K562 (cell line): ENCODE results near the gene TMEM11. TPM values are rescaled to one million over a fixed set of nuclear protein-coding genes. Genes with fewer than 3 reads are reported as not detected.

Experiments used
- ADNP ChIP-seq: fragments of 200-800 bp; sonication (Bioruptor generic); IDR thresholded peaks from 2 replicates; pipeline ENCODE4 v1.6.1; 2016; ENCODE audit warnings: missing genetic modification characterization, missing compliant biosample characterization
- CBFA2T3 ChIP-seq: fragments of 450-650 bp; IDR thresholded peaks from 2 replicates; pipeline ENCODE4 v1.6.1; 2017
- CCNT2 ChIP-seq: IDR thresholded peaks from 2 replicates; pipeline ENCODE4 v1.6.1; 2011; ENCODE audit warnings: borderline replicate concordance, low read depth, mild to moderate bottlenecking, moderate library complexity, mixed read lengths, low read length; ENCODE audit not compliant: insufficient read length; ENCODE audit errors: extremely low read depth
- E2F6 ChIP-seq, 2 experiments: IDR thresholded peaks; 2 replicates each; pipeline ENCODE4 v1.6.1; 2011; ENCODE audit warnings: borderline replicate concordance in 1 of 2, control low read depth in 1 of 2, low read depth in 1 of 2, low read length in 1 of 2, mild to moderate bottlenecking in 1 of 2, mixed read lengths in 1 of 2, moderate library complexity in 1 of 2; ENCODE audit not compliant: insufficient read depth in 1 of 2, insufficient read length in 1 of 2, poor library complexity in 1 of 2, severe bottlenecking in 1 of 2; ENCODE audit errors: extremely low read depth in 1 of 2
- HDAC8 ChIP-seq: fragments of 450-650 bp; IDR thresholded peaks from 2 replicates; pipeline ENCODE4 v1.6.1; 2016; ENCODE audit warnings: mild to moderate bottlenecking, missing genetic modification characterization, moderate library complexity, missing compliant biosample characterization
- JUN ChIP-seq, 2 experiments: sonication (generic) in 1 of 2; formaldehyde crosslinking in 1 of 2; IDR thresholded peaks; 2 replicates each; pipeline versions ENCODE4 v1.6.1 to v1.8.0; 2012 to 2022; ENCODE audit warnings: borderline replicate concordance in 2 of 2, mild to moderate bottlenecking in 2 of 2, improper control_type of control experiment in 1 of 2, low read depth in 1 of 2, low read length in 1 of 2, missing genetic modification reagents in 1 of 2
- MTF1 ChIP-seq: fragments of 250-450 bp; sonication (Bioruptor Pico); IDR thresholded peaks from 2 replicates; pipeline ENCODE4 v1.9.0; 2021; ENCODE audit warnings: moderate library complexity, mild to moderate bottlenecking, inconsistent platforms, borderline replicate concordance
- NCOR1 ChIP-seq: fragments of 450-650 bp; IDR thresholded peaks from 2 replicates; pipeline ENCODE4 v1.6.1; 2016; ENCODE audit warnings: mild to moderate bottlenecking, moderate library complexity
- PHF21A ChIP-seq: fragments of 450-650 bp; IDR thresholded peaks from 2 replicates; pipeline ENCODE4 v1.6.1; 2017; ENCODE audit warnings: low read depth, borderline replicate concordance
- RCOR1 ChIP-seq, 2 experiments: IDR thresholded peaks; 2 replicates each; pipeline ENCODE4 v1.6.1; 2012; ENCODE audit warnings: low read depth in 2 of 2, low read length in 2 of 2, borderline replicate concordance in 1 of 2, improper control_type of control experiment in 1 of 2
- XRCC4 ChIP-seq: IDR thresholded peaks from one replicate; pipeline ENCODE4 v1.6.1; 2011; ENCODE audit not compliant: insufficient read depth, insufficient read length; ENCODE audit errors: extremely low read depth
- ZC3H11A ChIP-seq: IDR thresholded peaks from 2 replicates; pipeline ENCODE4 v1.6.1; 2012; ENCODE audit warnings: low read depth, low read length, improper control_type of control experiment
- ZNF133 ChIP-seq: fragments of 250-450 bp; sonication (Bioruptor Pico); IDR thresholded peaks from 2 replicates; pipeline ENCODE4 v1.4.0; 2020; ENCODE audit warnings: mild to moderate bottlenecking
- ZNF23 ChIP-seq: fragments of 250-450 bp; sonication (Bioruptor Pico); IDR thresholded peaks from 2 replicates; pipeline ENCODE4 v1.4.0; 2020; ENCODE audit warnings: mild to moderate bottlenecking
- ZNF583 ChIP-seq: fragments of 250-450 bp; sonication (Bioruptor Pico); IDR thresholded peaks from 2 replicates; pipeline ENCODE4 v1.4.0; 2020
- polyA plus RNA-seq, 8 experiments: library from polyadenylated mRNA; depleted of rRNA in 4 of 8; stranded (reverse) in 5 of 8; unstranded in 3 of 8; fragments of >200 nt; fragmentation: Nextera tagmentation in 2 of 8; fragmentation: Illumina TruSeq in 1 of 8; extraction: Ambion mirVana in 2 of 8; extraction: Trizol in 1 of 8; gene quantifications; 2 replicates each; pipeline versions ENCODE4 v1.2.1 to v1.2.3, GENCODE V29; 2011 to 2014; ENCODE audit warnings: inconsistent platforms in 1 of 8, missing spikeins in 1 of 8
- total RNA-seq, 7 experiments: library from RNA; depleted of rRNA in 6 of 7; stranded (reverse); fragments of >200 nt in 6 of 7; fragmentation: Illumina TruSeq in 2 of 7; extraction: Trizol in 2 of 7; gene quantifications; 2 replicates each; pipeline versions ENCODE4 v1.2.1 to v1.2.3, GENCODE V29; 2011 to 2021; ENCODE audit warnings: low replicate concordance in 1 of 7
- TF ChIP-seq, protein P1 (sequence below): sonication (generic); formaldehyde crosslinking; IDR thresholded peaks from 2 replicates; pipeline ENCODE4 v1.8.0; 2023; ENCODE audit warnings: mild to moderate bottlenecking, missing genetic modification reagents
- TF ChIP-seq, protein P2 (sequence below): sonication (generic); formaldehyde crosslinking; IDR thresholded peaks from 2 replicates; pipeline ENCODE4 v1.8.1; 2023; ENCODE audit warnings: mild to moderate bottlenecking, missing genetic modification reagents, moderate library complexity
- TF ChIP-seq, protein P3 (sequence below): sonication (generic); formaldehyde crosslinking; IDR thresholded peaks from 2 replicates; pipeline ENCODE4 v1.8.1; 2023; ENCODE audit warnings: mild to moderate bottlenecking, missing genetic modification reagents
- TF ChIP-seq, protein P4 (sequence below): fragments of 250-450 bp; sonication (Bioruptor Pico); IDR thresholded peaks from 2 replicates; pipeline ENCODE4 v1.8.0; 2022; ENCODE audit warnings: moderate library complexity, mild to moderate bottlenecking, inconsistent platforms

TMEM11 gene
- total and polyA plus RNA-seq, 9 of the 15 experiments (the other 6 are each of a cell fraction or from before 2014, with no cell fraction given) = 12.0 to 40.7 (median 30.0) TPM

GRCh38 chr17:21214015-21214776 is at the start of gene TMEM11 (continued):
- TF ChIP-seq, protein P1, sequence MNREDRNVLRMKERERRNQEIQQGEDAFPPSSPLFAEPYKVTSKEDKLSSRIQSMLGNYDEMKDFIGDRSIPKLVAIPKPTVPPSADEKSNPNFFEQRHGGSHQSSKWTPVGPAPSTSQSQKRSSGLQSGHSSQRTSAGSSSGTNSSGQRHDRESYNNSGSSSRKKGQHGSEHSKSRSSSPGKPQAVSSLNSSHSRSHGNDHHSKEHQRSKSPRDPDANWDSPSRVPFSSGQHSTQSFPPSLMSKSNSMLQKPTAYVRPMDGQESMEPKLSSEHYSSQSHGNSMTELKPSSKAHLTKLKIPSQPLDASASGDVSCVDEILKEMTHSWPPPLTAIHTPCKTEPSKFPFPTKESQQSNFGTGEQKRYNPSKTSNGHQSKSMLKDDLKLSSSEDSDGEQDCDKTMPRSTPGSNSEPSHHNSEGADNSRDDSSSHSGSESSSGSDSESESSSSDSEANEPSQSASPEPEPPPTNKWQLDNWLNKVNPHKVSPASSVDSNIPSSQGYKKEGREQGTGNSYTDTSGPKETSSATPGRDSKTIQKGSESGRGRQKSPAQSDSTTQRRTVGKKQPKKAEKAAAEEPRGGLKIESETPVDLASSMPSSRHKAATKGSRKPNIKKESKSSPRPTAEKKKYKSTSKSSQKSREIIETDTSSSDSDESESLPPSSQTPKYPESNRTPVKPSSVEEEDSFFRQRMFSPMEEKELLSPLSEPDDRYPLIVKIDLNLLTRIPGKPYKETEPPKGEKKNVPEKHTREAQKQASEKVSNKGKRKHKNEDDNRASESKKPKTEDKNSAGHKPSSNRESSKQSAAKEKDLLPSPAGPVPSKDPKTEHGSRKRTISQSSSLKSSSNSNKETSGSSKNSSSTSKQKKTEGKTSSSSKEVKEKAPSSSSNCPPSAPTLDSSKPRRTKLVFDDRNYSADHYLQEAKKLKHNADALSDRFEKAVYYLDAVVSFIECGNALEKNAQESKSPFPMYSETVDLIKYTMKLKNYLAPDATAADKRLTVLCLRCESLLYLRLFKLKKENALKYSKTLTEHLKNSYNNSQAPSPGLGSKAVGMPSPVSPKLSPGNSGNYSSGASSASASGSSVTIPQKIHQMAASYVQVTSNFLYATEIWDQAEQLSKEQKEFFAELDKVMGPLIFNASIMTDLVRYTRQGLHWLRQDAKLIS (CRISPR knock-in tag) = no peak
- TF ChIP-seq E2F6 (IDR thresholded peaks at IDR 0.05; ENCODE audit: borderline replicate concordance in 1 of 2, extremely low read depth in 1 of 2, insufficient read depth in 1 of 2, insufficient read length in 1 of 2, low read depth in 1 of 2, low read length in 1 of 2, poor library complexity in 1 of 2, severe bottlenecking in 1 of 2) (peak in 1 of 2 experiments; percentile 57), ZNF583 (CRISPR knock-in tag) (peak; percentile 87; the same call in 1 of the 2 replicates), ZNF133 (CRISPR knock-in tag) (no peak), CBFA2T3 (no peak), JUN (IDR thresholded peaks at IDR 0.05; ENCODE audit: borderline replicate concordance, low read depth, low read length) (no peak; the same call in 1 of the 2 replicates), JUN (CRISPR knock-in tag; IDR thresholded peaks at IDR 0.05; ENCODE audit: borderline replicate concordance) (no peak), ADNP (tag) (no peak), ZNF23 (no peak), ZC3H11A (no peak), MTF1 (CRISPR knock-in tag) (no peak), RCOR1 (IDR thresholded peaks at IDR 0.05; ENCODE audit: borderline replicate concordance in 1 of 2, low read depth in 2 of 2, low read length in 2 of 2) (no peak), HDAC8 (tag) (no peak), CCNT2 (peak; percentile 45), XRCC4 (no peak), PHF21A (no peak), NCOR1 (no peak)
- TF ChIP-seq, protein P2, sequence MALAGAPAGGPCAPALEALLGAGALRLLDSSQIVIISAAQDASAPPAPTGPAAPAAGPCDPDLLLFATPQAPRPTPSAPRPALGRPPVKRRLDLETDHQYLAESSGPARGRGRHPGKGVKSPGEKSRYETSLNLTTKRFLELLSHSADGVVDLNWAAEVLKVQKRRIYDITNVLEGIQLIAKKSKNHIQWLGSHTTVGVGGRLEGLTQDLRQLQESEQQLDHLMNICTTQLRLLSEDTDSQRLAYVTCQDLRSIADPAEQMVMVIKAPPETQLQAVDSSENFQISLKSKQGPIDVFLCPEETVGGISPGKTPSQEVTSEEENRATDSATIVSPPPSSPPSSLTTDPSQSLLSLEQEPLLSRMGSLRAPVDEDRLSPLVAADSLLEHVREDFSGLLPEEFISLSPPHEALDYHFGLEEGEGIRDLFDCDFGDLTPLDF (CRISPR knock-in tag) = no peak
- TF ChIP-seq, protein P3, sequence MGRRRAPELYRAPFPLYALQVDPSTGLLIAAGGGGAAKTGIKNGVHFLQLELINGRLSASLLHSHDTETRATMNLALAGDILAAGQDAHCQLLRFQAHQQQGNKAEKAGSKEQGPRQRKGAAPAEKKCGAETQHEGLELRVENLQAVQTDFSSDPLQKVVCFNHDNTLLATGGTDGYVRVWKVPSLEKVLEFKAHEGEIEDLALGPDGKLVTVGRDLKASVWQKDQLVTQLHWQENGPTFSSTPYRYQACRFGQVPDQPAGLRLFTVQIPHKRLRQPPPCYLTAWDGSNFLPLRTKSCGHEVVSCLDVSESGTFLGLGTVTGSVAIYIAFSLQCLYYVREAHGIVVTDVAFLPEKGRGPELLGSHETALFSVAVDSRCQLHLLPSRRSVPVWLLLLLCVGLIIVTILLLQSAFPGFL (CRISPR knock-in tag) = no peak
- TF ChIP-seq, protein P4, sequence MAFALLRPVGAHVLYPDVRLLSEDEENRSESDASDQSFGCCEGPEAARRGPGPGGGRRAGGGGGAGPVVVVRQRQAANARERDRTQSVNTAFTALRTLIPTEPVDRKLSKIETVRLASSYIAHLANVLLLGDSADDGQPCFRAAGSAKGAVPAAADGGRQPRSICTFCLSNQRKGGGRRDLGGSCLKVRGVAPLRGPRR (CRISPR knock-in tag) = no peak
